ENCODE data around the gene IL7R.

IL7R gene

GRCh38 chr5:35826056-35826455, 30.6 kb upstream of the IL7R start:
- TF ChIP-seq CREB1 (IDR thresholded peaks at IDR 0.05; ENCODE audit: low read depth): no peak
- no peak for TF ChIP-seq NFIC (IDR thresholded peaks at IDR 0.05)
- no peak for TF ChIP-seq ZBTB7A (IDR thresholded peaks at IDR 0.05; ENCODE audit: low read depth)
- TF ChIP-seq EP300 (IDR thresholded peaks at IDR 0.05; ENCODE audit: borderline replicate concordance): no peak
- no peak for TF ChIP-seq REST (IDR thresholded peaks at IDR 0.05; ENCODE audit: low read depth)
- no peak for TF ChIP-seq EGR1 (IDR thresholded peaks at IDR 0.05)

- no peak for TF ChIP-seq YY1 (IDR thresholded peaks at IDR 0.05; ENCODE audit: low read depth)
- TF ChIP-seq MAX (IDR thresholded peaks at IDR 0.05): no peak
- TF ChIP-seq CEBPB (IDR thresholded peaks at IDR 0.05): no peak
- TF ChIP-seq TEAD4 (IDR thresholded peaks at IDR 0.05): no peak
Observed at GRCh38 chr5:35826554-35826953, 30.1 kb upstream of the IL7R start.

GRCh38 chr5:35828082-35828598, 28.6 kb upstream of the IL7R start:
- TF ChIP-seq ZBTB7A (IDR thresholded peaks at IDR 0.05; ENCODE audit: low read depth) (no peak), EP300 (IDR thresholded peaks at IDR 0.05; ENCODE audit: borderline replicate concordance) (no peak), CEBPB (IDR thresholded peaks at IDR 0.05) (no peak), RAD21 (IDR thresholded peaks at IDR 0.05; ENCODE audit: low read depth) (no peak), EGR1 (IDR thresholded peaks at IDR 0.05) (no peak), REST (IDR thresholded peaks at IDR 0.05; ENCODE audit: low read depth) (no peak), TAF1 (IDR thresholded peaks at IDR 0.05; ENCODE audit: low read depth) (no peak), FOXM1 (IDR thresholded peaks at IDR 0.05; ENCODE audit: borderline replicate concordance, low read depth) (no peak), MAX (IDR thresholded peaks at IDR 0.05) (no peak), NFIC (IDR thresholded peaks at IDR 0.05) (no peak), USF1 (IDR thresholded peaks at IDR 0.05) (no peak), CREB1 (IDR thresholded peaks at IDR 0.05; ENCODE audit: low read depth) (no peak), TEAD4 (IDR thresholded peaks at IDR 0.05) (no peak), TCF12 (IDR thresholded peaks at IDR 0.05; ENCODE audit: low read depth) (no peak), YY1 (IDR thresholded peaks at IDR 0.05; ENCODE audit: low read depth) (no peak)

GRCh38 chr5:35830587-35830986, 26.1 kb upstream of the IL7R start:
- TF ChIP-seq NFIC (IDR thresholded peaks at IDR 0.05) (no peak), USF1 (IDR thresholded peaks at IDR 0.05) (no peak), REST (IDR thresholded peaks at IDR 0.05; ENCODE audit: low read depth) (no peak), TAF1 (IDR thresholded peaks at IDR 0.05; ENCODE audit: low read depth) (no peak), ZBTB7A (IDR thresholded peaks at IDR 0.05; ENCODE audit: low read depth) (no peak), TEAD4 (IDR thresholded peaks at IDR 0.05) (no peak), EP300 (IDR thresholded peaks at IDR 0.05; ENCODE audit: borderline replicate concordance) (no peak), CREB1 (IDR thresholded peaks at IDR 0.05; ENCODE audit: low read depth) (no peak), EGR1 (IDR thresholded peaks at IDR 0.05) (no peak), FOXM1 (IDR thresholded peaks at IDR 0.05; ENCODE audit: borderline replicate concordance, low read depth) (no peak), CEBPB (IDR thresholded peaks at IDR 0.05) (no peak), RAD21 (IDR thresholded peaks at IDR 0.05; ENCODE audit: low read depth) (no peak), MAX (IDR thresholded peaks at IDR 0.05) (no peak), TCF12 (IDR thresholded peaks at IDR 0.05; ENCODE audit: low read depth) (no peak), YY1 (IDR thresholded peaks at IDR 0.05; ENCODE audit: low read depth) (no peak)

Measured in Ishikawa (cell line).